MM.1S (cell line): ENCODE results near the gene RERE.

Experiments
- DNase-seq: peaks from one replicate; pipeline ENCODE4 v3.0.0-alpha.2; 2015
- H2AFZ ChIP-seq: fragments of 300-600 bp; sonication (generic); 2 replicates; pipeline ENCODE4 v1.6.0; 2016; ENCODE audit warnings: antibody characterized with exemption, low read length
- H3F3A ChIP-seq: fragments of 300-600 bp; sonication (generic); 2 replicates; pipeline ENCODE4 v1.6.1; 2016; ENCODE audit warnings: mild to moderate bottlenecking, antibody characterized with exemption, low read length, moderate library complexity, mixed read lengths; ENCODE audit not compliant: insufficient read depth
- H3K27ac ChIP-seq: fragments of 300-600 bp; sonication (generic); 2 replicates; pipeline ENCODE4 v1.5.1; 2016; ENCODE audit warnings: mild to moderate bottlenecking, low read length
- H3K27me3 ChIP-seq: fragments of 300-600 bp; sonication (generic); replicated peaks from 2 replicates; pipeline ENCODE4 v1.6.0; 2016; ENCODE audit warnings: low read length; ENCODE audit not compliant: insufficient read depth
- H3K36me3 ChIP-seq: fragments of 300-600 bp; sonication (generic); replicated peaks from 2 replicates; pipeline ENCODE4 v1.6.1; 2016; ENCODE audit warnings: mild to moderate bottlenecking, low read length, mixed read lengths; ENCODE audit not compliant: insufficient read depth
- H3K4me1 ChIP-seq: fragments of 300-600 bp; sonication (generic); 2 replicates; pipeline ENCODE4 v1.6.1; 2016; ENCODE audit warnings: low read length, mixed read lengths
- H3K4me2 ChIP-seq: fragments of 300-600 bp; sonication (generic); 2 replicates; pipeline ENCODE4 v1.6.0; 2016; ENCODE audit warnings: low read depth, low read length
- H3K4me3 ChIP-seq: fragments of 300-600 bp; sonication (generic); 2 replicates; pipeline ENCODE4 v1.5.1; 2016; ENCODE audit warnings: low read length, mixed read lengths
- H3K79me2 ChIP-seq: fragments of 300-600 bp; sonication (generic); 2 replicates; pipeline ENCODE4 v1.6.1; 2016; ENCODE audit warnings: mixed run types, low read length, mixed read lengths
- H3K9ac ChIP-seq: fragments of 300-600 bp; sonication (generic); 2 replicates; pipeline ENCODE4 v1.6.1; 2016; ENCODE audit warnings: low read length, mixed read lengths
- H3K9me2 ChIP-seq: fragments of 300-600 bp; sonication (generic); replicated peaks from 2 replicates; pipeline ENCODE4 v1.6.1; 2016; ENCODE audit warnings: mild to moderate bottlenecking, low read length, mixed read lengths; ENCODE audit not compliant: insufficient read depth
- H3K9me3 ChIP-seq: fragments of 300-600 bp; sonication (generic); replicated peaks from 2 replicates; pipeline ENCODE4 v1.6.1; 2016; ENCODE audit warnings: mild to moderate bottlenecking, low read length, mixed read lengths; ENCODE audit not compliant: insufficient read depth
- H4K20me1 ChIP-seq: fragments of 300-600 bp; sonication (generic); 2 replicates; pipeline ENCODE4 v1.6.1; 2016; ENCODE audit warnings: mild to moderate bottlenecking, low read length, moderate library complexity, mixed read lengths; ENCODE audit not compliant: insufficient read depth
- EZH2 ChIP-seq: fragments of 300-600 bp; sonication (generic); optimal IDR thresholded peaks from 2 replicates; pipeline ENCODE3; 2017; ENCODE audit warnings: low read depth, mild to moderate bottlenecking, antibody characterized with exemption, low read length, mixed read lengths
- EZH2phosphoT487 ChIP-seq: fragments of 300-600 bp; sonication (generic); IDR thresholded peaks from 2 replicates; pipeline ENCODE4 v1.6.1; 2018; ENCODE audit warnings: antibody characterized with exemption, low read length
- TF ChIP-seq, protein P1 (sequence below): fragments of 300-600 bp; sonication (generic); IDR thresholded peaks from 2 replicates; pipeline ENCODE4 v1.5.1; 2016; ENCODE audit warnings: antibody characterized with exemption, low read length, mixed read lengths

RERE gene

DNA sequence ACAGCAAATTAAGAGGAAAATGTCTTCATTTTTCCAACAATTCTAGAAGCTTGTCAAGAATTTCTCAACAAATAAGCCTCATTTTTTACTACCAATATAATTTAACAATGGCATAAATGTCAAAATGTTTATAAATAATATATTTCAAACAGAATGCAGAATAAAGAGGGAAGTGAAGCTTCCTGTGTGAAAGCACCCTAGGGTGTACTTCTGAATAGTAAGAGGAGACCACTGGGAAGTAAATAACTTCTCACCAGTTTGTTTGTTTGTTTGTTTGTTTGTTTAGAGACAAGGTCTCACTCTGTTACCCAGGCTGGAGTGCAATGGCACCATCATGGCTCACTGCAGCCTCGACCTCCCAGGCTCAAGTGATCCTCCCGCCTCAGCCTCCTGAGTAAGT, 255.2 kb downstream of the RERE start:
- TF ChIP-seq EZH2phosphoT487 (no peak), EZH2 (no peak)
- TF ChIP-seq, protein P1, sequence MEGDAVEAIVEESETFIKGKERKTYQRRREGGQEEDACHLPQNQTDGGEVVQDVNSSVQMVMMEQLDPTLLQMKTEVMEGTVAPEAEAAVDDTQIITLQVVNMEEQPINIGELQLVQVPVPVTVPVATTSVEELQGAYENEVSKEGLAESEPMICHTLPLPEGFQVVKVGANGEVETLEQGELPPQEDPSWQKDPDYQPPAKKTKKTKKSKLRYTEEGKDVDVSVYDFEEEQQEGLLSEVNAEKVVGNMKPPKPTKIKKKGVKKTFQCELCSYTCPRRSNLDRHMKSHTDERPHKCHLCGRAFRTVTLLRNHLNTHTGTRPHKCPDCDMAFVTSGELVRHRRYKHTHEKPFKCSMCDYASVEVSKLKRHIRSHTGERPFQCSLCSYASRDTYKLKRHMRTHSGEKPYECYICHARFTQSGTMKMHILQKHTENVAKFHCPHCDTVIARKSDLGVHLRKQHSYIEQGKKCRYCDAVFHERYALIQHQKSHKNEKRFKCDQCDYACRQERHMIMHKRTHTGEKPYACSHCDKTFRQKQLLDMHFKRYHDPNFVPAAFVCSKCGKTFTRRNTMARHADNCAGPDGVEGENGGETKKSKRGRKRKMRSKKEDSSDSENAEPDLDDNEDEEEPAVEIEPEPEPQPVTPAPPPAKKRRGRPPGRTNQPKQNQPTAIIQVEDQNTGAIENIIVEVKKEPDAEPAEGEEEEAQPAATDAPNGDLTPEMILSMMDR, result no peak
- Histone ChIP-seq H3K4me1 (no peaks in the 10 kb centered on the region), H3K79me2 (peaks cover 21% of the 10 kb centered on the region), H3K27me3 (no peaks in the 10 kb centered on the region), H3K9me3 (no peaks in the 10 kb centered on the region), H3K36me3 (no peaks in the 10 kb centered on the region), H3K27ac (no peak overlapping the region), H3K9ac (no peak overlapping the region), H2AFZ (no peak overlapping the region), H4K20me1 (no peaks in the 10 kb centered on the region), H3K4me3 (no peak overlapping the region), H3F3A (no peaks in the 10 kb centered on the region), H3K9me2 (no peaks in the 10 kb centered on the region), H3K4me2 (no peak overlapping the region)
- DNase-seq, result no peak

- H3K27me3 ChIP-seq, result no peaks in the 10 kb centered on the region
- no peaks in the 10 kb centered on the region for H3K9me3 ChIP-seq
- peaks cover 21% of the 10 kb centered on the region for H3K79me2 ChIP-seq
- no peak overlapping the region for H3K4me2 ChIP-seq
- no peak overlapping the region for H3K4me3 ChIP-seq
- TF ChIP-seq, protein P1, result peak; percentile 92
- no peak for TF ChIP-seq EZH2
- H3K9ac ChIP-seq, result no peak overlapping the region
- H3K9me2 ChIP-seq, result no peaks in the 10 kb centered on the region
- peak; percentile 51 for DNase-seq
- H3K36me3 ChIP-seq, result no peaks in the 10 kb centered on the region
- H3K4me1 ChIP-seq, result no peaks in the 10 kb centered on the region
- H3K27ac ChIP-seq, result no peak overlapping the region
- no peak overlapping the region for H2AFZ ChIP-seq
- no peaks in the 10 kb centered on the region for H4K20me1 ChIP-seq
- H3F3A ChIP-seq, result no peaks in the 10 kb centered on the region
Observed at GRCh38 chr1:8560611-8561544, 256.6 kb downstream of the RERE start.

DNA sequence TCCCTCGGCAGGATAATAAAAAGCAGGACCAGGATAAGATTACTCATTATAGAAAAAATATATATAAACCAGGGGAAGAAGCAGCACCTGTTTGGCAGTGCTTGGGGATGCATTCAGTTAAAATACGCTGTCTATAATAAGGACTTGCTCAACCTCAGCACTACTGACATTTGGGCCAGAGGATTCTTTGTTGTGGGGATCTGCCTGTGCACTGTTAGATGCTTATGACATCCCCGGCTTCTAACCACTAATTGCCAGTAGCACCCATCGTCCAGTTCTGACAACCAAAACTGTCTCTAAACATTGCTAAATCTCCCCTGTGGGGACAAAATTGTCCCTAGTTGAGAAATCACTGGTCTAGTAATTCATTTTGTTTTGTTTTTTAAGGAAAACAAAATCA, 257.4 kb downstream of the RERE start:
- no peak overlapping the region for H3K4me2 ChIP-seq
- H3K9me2 ChIP-seq, result no peaks in the 10 kb centered on the region
- no peaks in the 10 kb centered on the region for H3F3A ChIP-seq
- no peak overlapping the region for H3K9ac ChIP-seq
- H3K27ac ChIP-seq, result no peak overlapping the region
- H4K20me1 ChIP-seq, result no peaks in the 10 kb centered on the region
- H3K4me3 ChIP-seq, result no peak overlapping the region
- H3K4me1 ChIP-seq, result no peaks in the 10 kb centered on the region
- DNase-seq, result no peak
- H3K27me3 ChIP-seq, result no peaks in the 10 kb centered on the region
- H3K36me3 ChIP-seq, result no peaks in the 10 kb centered on the region
- no peak overlapping the region for H2AFZ ChIP-seq
- H3K79me2 ChIP-seq, result peaks cover 21% of the 10 kb centered on the region
- TF ChIP-seq, protein P1, result no peak
- TF ChIP-seq EZH2phosphoT487 (no peak), EZH2 (no peak)
- no peaks in the 10 kb centered on the region for H3K9me3 ChIP-seq
